Activated CD8-positive, alpha-beta memory T cell treated with anti-CD3 and anti-CD28 coated beads for 36 hours (primary cell): ENCODE data around the gene CCDC154. TPM values are rescaled to one million over a fixed set of nuclear protein-coding genes. Genes with fewer than 3 reads are reported as not detected.

Source experiments
- CTCF ChIA-PET: fragments of 350-600 bp; sonication (Branson Sonifier 250); formaldehyde crosslinking; loops from one replicate; lab custom pipeline; 2021; ENCODE audit warnings: antibody characterized with exemption; lab: Charles Lee
- POLR2A ChIA-PET: fragments of 350-600 bp; sonication (Branson Sonifier 250); formaldehyde crosslinking; loops from one replicate; lab custom pipeline; 2021; ENCODE audit warnings: antibody characterized with exemption; lab: Charles Lee
- total RNA-seq, 2 experiments: library from RNA; stranded (reverse); gene quantifications; one replicate each; pipeline ENCODE4 v1.2.3, GENCODE V29; 2021

Gene CCDC154
- total RNA-seq, 2 experiments from 2014 or later = 1.2 to 1.4 TPM

DNA sequence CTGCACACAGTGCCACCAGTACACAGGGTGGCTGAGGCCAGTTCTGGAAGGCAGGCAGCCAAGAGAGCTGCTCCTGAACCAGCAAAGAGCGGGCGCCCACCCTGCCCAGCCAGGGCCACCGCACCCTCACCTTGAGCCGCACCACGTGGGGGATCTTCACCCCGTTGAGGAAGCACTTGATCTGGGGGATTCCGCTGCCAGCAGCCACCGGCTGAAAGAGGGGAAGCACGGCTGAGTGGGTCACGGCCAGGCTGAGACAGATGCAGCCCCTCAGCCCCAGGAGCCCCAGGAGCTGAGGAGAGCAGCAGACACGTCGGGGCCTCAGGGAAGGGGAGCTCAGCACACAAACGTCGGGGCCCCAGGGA, 14.6 kb upstream of the CCDC154 start:
- ChIA-PET POLR2A (no interaction called here), CTCF (no interaction called here)

DNA sequence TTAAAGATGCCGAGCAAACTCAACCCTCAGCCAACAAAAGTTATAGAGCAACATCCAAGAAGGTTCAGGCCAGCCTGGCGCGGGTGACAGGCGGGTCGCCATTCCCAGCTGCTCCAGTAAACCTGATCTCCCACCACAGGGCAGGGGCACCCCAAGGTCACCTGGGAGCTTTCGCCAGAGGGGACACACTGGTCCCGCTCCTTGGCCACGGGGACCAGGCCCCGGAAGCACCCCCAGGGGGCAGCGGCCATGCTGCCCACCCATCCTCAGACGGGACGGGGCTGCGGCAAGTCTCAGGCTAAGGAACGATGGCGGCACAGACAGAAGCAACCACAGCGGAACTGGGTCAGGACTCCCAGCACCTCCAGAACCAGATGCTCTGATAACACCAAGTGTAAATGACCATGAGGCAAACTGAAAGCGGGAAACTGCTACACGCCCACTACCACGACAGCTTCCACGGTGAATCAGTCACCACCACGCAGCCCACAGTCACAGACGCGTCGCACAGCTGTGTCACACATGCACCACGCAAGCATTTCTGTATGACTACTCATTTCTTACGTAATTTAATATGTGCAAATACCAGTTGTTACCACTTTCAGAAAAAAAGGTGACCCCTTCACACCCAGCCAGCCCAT, 14.1 kb upstream of the CCDC154 start:
- ChIA-PET POLR2A (no interaction called here), CTCF (no interaction called here)

DNA sequence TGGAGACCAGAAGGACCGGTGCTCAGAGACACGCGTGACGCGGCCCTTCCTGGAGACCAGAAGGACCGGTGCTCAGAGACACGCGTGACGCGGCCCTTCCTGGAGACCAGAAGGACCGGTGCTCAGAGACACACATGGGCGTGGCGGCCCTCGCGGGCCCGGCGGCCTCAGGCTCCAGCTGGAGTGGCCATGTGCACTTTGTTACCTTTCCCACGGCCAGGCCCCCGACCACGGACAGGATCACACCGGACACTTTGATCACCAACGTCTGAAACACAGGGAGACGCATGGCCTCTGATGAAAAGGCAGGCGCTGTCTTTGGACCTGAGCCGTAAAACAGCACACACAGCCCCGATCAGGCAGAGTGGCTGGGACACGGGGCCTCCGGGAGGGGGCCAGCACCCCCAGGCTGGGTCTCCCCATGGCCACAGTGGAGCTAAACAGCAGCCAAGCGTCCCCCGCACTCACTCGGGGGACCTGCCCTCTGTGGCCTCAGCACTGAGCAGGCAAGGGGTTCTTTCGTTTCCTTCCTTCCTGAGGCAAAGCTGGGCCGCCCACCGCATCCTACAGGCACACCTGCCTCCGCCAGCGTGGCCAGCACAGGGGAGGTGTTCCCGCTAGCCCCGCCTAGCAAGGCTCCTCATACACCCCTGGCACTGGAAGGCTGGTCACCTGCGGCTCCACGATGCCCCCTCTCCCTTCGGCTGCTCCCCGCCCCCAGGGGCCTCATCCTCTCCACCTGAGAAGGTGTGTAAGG, 13.3 kb upstream of the CCDC154 start:
- ChIA-PET POLR2A (no interaction called here), CTCF (no interaction called here)

DNA sequence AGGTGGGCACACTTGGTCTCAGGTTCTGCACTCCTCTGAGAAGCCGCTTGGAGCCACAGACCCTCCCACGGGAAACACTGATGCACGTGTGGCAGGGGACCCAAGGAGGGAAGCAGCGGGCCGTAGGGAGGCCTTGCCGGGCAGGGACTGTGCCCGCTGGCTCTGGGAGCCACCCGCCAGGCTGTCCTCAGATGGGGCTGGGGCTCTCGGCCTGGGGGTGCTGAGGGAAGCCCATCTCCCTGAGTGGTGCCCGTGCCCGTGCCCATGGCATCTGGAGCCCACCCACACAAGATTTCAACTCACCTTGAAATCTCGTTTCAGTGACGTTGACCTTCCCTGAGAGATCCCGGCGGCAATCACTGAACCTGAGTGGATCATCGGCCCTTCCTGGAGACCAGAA, 12.6 kb upstream of the CCDC154 start:
- POLR2A ChIA-PET = no interaction called here
- CTCF ChIA-PET = no interaction called here

DNA sequence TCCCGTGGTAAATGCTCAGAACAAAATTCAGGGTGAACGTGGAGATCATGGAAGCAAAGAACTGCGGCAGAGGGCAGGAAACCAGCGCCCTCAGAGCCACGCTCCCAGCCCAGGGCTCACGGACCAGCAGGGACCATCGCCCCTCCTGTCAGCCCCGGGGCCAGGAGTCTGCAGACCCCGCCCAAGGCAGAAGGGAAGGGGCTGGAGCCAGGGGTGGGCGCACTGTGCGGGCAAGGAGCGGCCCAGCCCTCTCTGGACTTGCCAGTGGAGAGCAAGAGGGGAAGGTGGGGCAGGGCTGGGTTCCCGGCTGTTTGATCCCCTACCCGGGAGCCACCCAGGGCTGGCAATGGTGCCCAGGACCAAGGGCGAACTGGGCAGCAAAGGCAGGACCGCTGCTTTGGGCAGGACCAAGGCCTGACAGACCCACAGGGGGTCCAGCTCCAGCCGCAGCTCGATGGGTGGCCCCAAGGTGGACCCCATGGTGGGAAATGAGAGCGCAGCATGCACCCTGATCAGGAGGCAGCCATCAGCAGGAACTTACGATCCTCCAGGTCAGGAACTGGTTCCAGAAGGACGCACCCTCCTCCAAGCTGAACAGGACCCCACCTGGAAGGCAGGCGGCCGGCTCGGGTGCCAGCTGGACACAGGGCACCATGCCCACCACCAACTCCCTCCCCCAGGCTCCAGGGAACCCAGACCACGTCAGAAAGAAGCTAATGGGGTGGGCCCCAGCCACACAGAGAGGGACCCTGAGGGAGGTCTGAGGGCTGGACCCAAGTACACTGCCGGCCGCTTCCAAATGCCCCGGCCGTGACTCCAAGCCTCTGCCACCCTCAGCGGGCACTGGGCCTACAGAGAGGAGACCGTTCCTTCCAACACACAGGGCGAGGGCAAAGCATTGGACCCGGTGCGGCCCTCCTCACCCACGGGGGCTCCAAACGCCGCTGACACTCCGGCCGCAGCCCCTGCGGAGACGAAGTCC, 11.1 kb upstream of the CCDC154 start:
- ChIA-PET CTCF (no interaction called here), POLR2A (no interaction called here)

DNA sequence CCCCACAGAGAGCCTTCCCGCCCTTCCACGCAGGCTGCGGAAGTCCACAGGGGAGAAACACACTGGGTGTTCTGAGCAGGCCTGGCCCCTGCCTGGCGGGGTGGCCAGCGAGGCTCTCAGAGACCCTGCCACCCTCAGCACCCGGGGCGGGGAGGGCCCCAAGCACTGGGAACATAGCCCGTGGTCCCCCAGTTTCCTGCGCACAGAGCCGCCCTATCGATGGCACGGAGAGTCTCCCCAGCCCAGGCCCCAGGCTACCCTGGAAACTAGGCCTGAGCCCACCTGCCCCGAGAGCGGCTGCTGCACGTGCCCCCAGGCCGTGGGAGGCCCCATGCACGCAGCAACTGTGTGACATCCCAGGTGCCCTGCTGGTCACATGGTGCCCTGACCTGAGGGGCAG, 10.2 kb upstream of the CCDC154 start:
- ChIA-PET POLR2A (no interaction called here), CTCF (no interaction called here)

DNA sequence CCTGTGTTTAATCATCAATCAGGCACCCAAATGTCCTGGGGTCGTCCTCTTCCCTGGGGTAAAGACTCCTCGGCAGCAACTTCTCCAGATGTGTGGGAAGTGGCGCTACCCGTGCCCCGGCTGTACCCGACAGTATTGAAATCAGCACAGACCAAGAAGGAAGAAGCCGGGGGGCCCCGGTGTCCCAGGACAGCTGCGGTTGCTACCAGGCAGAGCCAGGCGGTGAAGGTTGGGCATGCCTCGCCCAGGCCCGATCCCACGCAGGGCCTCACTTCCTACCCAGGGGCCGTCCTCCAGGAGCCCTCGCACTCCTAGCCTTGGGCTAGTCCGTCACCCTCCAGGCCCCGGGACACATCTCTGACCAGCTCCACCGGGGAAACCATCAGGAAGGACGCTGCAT, 9.0 kb upstream of the CCDC154 start:
- ChIA-PET POLR2A (no interaction called here), CTCF (no interaction called here)

DNA sequence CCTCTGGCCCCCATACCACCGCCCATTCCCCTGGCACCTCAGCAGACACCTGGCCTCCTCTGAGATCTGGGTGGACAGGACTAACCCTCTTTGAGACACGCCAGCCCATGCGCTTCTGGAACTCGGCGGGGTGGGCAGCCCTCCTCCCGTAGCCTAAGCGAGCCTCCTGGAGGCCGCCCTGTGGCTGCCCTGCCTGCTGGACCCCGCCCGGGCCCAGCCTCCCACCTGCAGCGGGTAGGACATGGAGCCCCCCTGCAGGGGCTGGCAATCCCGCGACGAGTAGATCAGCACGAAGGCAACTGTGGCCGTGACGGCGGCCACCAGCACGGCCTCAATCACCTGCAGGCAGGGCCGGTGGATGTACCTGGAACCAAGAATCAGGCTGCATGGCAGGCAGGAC, 8.2 kb upstream of the CCDC154 start:
- CTCF ChIA-PET = no interaction called here
- POLR2A ChIA-PET = no interaction called here

DNA sequence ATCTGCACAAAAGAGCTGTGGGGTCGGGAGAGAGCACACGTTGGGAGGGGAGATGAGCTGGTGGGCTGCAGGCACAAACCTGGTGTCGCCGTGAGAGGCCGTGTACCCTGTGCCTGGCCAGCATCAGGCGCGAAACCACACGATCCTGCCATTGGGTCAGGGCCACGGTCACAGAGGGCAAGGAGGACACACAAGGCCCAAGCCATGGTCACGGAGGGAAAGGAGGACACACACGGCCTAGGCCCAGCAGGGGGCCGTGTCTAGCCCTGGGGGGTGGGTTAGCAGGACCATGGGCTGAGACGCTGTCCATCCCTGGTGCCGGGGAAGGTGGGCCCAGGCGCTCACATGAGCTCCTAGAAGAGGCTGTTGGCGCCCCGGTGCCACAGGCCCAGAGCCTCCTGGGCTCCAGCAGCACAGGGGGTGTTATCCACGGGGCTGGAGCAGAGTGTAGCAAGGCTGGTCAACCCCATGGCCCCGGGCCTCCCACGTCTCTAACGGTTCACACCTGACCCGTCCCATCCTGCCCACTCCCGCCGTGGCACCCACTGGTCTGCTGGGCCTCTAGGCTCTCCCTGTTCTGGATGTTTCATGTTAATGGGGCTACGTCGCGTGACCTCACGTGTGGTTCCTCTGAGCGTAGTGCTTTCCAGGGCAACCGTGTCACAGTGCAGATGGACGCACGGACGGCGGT, 7.5 kb upstream of the CCDC154 start:
- ChIA-PET CTCF (no interaction called here), POLR2A (no interaction called here)

DNA sequence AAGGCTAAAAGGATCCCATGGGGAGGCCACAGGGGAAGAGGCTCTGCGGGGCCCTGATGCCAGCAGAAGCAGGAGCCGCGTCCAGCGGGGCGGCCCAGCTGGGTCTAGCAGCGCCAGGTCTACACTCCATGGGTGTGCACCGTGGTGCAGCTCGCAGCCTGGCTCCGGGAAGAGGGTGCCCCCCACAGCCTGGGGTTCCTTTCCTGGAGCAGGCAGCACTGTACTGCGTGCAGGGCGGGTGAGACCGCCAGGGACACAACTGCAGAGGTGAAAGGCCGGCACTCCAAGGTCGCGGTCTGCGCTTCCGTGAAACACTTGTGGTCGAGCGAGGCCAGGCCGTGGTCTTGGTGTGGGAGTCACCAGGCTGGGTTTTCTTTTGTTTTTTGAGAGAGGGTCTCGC, 6.5 kb upstream of the CCDC154 start:
- CTCF ChIA-PET = no interaction called here
- POLR2A ChIA-PET = no interaction called here

DNA sequence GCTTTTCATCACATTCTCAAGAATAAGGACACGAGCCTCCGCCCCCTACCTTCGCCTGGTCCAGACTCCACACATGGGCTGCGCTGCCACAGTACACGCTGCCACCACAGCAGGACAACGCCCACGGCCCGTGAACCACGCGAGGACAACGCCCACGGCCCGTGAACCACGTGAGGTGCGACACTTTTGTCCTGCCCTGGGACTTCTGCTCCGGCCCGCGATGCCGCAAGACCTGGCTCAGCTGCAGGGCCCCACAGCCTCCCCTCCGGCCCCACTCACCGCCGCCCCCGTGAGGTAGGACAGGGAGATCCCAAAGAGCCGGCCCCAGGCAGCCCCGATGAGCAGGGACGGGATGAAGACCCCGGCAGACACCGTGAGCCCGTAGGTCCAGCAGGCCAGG, 5.9 kb upstream of the CCDC154 start:
- ChIA-PET CTCF (no interaction called here), POLR2A (no interaction called here)

DNA sequence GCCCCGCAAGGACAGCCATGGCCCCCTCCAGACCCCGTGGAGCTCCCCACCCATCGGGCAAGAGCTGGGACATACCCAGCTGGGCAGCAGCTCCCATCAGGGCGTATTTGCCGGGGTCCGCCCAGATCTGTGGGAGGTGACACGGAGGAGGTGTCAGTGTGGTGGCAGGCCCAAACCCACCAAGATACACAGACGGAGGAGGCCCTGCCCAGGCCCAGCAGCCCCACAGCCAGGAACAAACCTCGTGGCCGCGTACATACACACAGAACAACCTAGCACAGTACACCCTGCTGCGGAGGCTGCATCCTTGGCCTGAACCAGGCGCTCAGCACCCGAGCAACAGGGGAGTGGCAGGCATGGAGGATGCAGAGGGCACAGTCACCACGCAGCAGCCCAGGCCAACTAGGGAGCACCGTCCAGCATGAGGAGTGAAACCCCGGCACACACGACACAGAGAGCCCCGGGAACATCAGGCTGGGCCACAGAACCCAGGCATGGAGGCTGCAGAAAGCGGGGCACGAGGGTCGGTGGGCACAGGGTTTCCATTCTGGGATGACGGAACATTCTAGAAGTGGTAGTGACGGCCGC, 4.9 kb upstream of the CCDC154 start:
- ChIA-PET POLR2A (no interaction called here), CTCF (no interaction called here)

DNA sequence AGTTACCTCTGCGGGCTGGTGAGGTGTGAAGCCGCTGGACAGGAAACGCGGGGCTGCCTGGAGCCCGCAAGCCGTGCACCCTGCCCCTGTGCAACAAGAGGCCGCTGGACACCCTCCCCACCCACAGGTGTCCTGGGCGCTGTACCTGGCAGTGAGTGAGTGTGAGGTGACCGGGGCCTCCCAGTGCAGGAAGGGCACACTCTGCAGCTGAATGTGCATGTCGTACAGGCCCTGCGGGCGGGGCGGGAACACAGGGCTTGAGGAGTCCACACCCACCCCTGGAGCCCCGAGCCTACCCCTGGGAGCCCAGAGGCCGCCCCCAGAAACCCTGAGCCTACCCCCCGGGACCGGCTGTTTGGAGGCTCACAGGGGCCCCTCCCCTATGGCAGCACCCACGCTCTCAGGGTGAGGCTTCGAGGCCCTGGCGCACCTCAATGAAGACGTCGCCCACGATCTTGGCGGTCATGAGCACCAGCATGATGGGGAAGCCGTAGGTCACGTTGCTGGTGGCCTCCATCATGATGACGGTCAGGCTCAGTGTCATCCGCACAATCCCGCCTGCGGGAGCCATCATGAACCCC, 4.3 kb upstream of the CCDC154 start:
- POLR2A ChIA-PET = no interaction called here

DNA sequence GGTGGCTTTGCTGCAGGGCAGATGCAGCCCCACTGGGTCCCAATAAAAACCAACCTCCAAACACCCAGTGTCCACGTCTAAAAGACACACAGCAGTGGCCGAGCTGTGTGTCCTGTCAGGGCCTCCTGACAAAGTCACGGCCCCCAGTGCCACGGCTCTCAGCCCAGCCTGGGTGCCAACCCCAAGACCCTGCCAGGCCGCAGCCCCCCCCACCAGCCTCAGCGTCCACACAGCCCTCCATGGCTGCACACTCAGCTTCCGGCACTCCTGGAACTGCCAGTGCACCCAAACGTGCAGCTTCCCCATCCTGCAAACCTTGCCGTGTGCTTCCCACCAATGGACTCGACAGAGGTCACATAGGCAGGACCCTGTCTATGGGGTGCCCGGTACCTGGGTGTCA, 3.6 kb upstream of the CCDC154 start:
- CTCF ChIA-PET = no interaction called here

More for the DNA sequence above, 4.3 kb upstream of the CCDC154 start:
- CTCF ChIA-PET = no interaction called here

DNA sequence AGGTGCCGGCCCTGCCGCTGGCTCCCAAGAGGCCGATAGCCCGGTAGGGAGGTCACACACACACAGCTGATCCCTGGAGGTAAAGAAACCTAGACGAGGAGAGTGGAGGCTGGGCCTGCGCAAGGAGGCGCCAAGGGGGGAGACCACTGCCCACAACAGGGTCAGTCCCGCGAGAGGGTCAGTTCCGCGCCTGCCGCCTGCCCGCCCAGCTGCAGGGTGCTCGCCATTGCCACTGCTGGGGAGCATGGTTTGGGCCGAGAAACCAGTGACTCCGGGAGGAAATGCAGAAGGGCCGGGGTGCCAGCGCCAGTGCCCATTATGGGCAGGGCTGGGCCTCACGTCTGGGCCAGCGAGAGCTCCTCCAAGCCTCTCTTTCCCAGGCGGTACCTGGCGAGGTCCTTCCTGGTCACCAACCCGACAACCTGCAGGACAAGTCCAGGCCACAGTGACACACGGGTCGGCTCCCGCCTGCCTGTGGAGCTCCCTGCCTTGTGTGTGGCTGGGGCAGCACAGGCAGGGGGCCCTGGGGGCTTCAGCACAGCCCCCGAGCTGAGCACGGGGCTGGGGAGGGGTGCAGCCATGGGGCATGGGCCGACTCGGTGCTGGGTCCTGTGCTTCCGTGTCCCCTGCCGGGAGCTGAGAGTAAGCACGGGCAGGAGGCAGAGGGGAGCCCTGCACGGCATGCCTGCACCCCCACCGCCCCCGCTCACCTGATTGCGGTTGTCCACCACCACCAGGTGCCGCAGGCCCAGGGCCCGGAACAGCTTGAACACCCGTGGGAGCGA, 2.1 kb upstream of the CCDC154 start:
- CTCF ChIA-PET = interaction anchor here (0.7 kb wide), 1 partner anchor 79 kb away, joined by 3 read pairs; no protein-coding TSS in a partner anchor
- POLR2A ChIA-PET = interaction anchor here (1.0 kb wide), 1 partner anchor 25 kb away, joined by 3 read pairs; no protein-coding TSS in a partner anchor

More for the DNA sequence above, 3.6 kb upstream of the CCDC154 start:
- POLR2A ChIA-PET = no interaction called here

DNA sequence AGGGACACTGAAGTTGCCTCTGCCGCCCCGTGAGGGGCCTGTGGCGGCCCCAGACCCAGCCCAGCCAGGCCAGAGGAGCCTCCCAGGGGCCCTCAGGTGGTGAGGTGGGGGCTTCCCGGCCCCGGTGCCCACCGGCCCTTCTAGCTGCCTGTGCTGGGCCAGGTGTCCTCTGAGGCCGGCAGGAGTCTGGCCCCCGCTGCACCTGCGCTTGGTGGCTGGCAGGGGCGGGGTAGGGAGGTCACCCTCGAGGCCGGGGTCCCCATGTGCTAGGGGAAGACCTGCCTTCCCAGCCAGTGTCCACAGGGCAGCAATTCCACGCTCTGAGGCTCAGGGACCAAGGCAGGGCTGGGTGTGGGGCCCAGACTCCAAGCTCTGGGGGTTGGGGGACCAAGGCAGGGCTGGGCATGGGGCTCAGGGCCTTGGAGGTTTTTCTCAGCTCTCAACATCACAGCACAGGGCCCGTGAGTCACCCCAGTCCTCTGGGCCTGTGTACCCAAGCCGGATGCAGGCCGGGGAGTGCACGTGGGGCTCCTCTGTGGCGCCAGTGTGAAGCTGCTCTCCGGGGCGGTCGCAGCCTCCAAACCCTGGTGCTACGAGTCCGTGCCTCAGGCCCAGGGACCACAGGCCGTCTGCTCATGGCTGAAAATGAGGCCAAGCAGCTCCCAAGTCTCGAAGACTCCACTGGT, 1.3 kb upstream of the CCDC154 start:
- CTCF ChIA-PET = interaction anchor here (0.7 kb wide), 1 partner anchor 78 kb away, joined by 3 read pairs; no protein-coding TSS in a partner anchor
- POLR2A ChIA-PET = no interaction called here

DNA sequence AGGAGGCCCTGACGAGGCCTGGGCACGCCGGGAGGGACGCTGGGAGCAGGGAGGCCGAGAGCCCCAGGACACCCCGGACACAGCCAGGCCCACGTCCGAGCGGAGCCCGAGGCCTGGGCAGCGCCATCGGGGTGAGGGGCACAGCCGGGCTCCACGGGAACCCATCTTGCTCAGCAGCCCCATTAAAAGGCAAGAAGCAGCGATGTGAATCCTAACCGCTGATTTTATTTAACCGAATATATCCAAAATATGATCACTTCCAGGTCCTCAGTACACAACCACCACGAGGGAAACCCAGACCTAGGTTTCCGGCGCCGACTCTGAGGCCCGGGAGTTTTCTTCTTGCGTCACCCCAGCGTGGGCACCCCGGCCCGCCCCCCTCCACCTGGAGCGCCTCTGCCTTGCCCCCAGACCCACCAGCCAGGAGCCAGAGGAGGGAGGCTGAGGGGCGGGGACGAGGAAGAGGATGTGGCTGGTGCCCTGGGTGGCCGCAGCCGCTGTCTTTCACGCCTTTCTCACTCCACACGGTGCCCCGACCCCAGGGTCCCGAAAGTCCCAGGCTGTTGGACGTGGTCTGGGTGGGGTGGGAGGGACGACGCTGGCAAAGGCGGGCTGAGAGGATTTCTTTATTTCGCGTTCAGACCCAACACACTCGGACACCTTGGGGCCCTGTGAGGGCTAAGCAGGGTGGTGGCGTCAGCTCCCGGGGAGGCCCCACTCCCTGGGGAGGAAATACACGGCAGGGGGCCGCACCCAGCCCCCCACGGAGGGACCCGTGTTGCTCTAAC, 568 bp upstream of the CCDC154 start:
- ChIA-PET POLR2A (no interaction called here), CTCF (no interaction called here)
